ENCODE results near the gene FAN1.

The FAN1 gene

DNA sequence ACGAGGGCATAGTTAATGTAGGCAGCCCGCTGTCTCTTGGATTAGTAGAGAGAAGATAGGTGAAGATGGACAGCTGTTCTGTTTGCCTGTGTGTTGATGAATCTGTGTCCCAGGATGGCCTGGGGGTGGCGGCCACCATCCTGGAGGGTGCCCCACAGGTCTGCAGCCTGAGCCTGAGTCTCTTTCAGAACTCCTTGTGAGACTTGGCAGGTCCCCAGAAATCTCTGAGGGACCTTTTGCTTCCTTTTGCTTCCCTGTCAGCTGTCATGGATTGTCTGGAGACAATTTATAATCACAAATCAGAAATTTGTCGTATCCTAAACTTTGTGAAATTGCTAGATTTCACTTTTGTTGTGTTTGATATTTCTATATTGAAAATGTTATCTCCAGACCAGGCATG, 17.4 kb downstream of the FAN1 start:
- DNase-seq (ENCODE audit: low read depth), result no peak

DNA sequence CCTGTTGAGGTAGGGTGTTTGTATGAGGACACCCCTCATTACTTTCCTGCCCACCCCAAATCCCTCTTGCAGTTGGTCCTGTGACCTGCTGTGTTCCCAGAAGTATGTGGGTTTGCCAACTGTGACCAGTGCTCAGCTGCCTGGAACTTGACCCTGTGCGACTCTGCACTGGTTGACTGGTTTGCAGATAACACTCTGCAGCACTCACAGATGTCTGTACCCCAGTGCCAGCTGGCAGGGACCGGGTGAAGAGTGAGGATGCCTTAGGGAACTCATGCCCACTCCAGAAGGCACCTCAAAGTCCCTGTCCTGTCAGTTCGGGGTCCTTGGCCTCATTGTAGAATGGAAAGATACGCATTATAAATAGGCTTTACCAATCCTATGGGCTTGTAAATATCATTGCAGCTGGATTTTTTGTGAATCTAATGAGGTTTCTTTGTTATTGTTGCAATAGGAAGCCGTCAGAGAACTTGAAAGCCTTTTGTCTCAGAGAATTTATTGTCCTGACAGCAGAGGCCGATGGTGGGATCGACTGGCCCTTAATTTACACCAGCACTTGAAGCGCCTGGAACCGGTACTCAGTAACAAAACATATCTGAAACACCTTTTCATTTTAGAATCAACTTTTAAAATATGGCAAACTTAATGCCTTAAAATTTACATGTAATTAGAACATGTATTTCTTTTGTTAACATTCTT, 18.2 kb downstream of the FAN1 start:
- DNase-seq (ENCODE audit: low read depth), result peak; percentile 6

DNA sequence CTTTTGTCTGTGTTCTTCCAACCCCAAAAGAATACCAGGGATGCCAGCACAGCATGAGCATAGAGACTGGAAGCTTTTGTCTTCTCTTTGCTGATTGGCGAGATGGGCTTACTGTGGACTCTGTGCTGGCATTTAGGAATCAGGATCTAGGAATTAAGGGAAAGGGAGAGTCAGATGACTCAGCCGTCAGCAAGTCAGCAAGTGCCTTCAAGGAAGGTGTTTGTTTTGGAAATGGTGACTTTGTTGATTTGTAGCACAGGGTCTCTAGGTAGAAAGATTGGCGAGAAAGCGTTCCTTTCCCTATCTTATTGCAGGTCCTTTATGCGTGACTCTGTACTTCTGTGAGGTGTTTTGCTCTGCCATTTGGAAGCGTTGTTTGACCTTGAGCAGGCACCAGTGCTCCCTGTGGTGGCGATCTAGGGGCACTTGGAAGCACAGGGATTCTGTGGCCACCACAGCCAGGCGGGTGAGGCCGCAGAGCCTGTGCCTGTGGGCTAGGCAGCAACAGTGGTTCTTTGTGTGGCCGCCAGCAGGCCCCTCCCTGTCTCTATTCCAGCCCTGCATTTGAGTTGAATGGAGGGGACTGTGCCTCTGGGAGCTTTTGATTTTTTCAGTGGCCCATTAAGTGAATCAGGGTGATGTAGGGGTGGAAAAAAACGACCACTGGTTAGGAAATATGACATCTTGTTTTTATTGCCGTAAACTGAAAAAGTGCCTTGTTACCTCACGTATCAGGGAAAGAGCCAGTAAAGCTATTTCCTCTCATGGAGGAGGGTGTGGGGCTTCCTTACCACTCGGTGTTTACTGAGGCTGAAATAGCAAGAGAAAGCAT, 19.0 kb downstream of the FAN1 start:
- DNase-seq (ENCODE audit: low read depth), result peak; percentile 87

DNA sequence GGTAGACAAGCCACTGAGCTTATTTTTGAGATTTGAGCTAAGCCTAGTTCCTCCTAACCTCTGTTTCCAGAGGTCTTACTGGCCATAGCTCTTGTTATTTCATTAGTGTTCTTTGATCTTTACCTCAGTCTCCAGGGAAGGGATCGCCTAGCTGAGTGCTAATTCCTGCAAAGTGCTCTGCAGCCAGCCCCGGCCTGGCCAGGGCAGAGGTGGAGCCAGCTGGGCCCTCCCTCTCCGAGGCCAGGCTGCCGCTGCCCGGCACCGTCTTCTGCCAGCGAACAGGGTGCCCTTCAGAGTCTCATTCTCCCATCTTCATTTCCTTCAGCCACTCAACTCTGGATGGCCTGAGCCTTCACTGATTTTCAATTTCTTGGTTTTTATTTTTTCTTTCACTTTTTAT, 19.7 kb downstream of the FAN1 start:
- no peak for DNase-seq (ENCODE audit: low read depth)

DNA sequence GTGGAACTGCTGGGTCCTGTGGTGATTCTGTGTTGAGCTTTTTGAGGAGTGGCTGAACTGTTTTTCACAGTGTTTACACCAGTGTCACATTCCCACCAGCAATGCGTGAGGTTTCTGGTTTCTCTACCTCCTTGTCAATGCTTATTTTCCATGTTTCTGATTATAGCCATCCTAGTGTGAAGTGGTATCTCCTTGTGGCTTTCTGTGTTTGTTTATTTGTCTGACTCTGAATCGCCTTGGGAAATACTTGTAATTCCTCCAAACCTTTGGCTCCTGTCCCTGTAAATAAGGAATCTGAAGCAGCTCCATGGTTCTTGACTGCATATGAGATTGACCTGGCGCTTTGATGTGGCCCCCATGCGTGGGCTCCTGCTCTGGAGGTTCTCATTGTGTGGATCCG, 20.6 kb downstream of the FAN1 start:
- DNase-seq (ENCODE audit: low read depth), result peak; percentile 89

DNA sequence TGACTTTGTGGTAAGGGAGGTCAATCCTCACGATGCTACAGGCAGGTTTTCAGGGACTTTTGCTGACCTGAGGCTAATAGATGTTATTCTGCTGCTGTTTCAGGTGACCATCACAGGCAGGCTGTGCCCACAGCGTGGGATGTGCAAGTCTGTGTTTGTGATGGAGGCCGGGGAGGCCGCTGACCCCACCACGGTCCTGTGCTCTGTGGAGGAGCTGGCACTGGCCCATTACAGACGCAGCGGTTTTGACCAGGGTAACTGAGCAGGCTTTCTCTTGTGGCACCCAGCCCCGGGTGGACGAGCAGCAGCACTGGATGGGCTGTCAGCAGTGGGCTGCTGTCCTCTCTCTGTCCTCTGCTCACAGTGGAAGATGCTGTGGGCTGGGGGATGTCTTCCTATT, 22.0 kb downstream of the FAN1 start:
- no peak for DNase-seq (ENCODE audit: low read depth)

DNA sequence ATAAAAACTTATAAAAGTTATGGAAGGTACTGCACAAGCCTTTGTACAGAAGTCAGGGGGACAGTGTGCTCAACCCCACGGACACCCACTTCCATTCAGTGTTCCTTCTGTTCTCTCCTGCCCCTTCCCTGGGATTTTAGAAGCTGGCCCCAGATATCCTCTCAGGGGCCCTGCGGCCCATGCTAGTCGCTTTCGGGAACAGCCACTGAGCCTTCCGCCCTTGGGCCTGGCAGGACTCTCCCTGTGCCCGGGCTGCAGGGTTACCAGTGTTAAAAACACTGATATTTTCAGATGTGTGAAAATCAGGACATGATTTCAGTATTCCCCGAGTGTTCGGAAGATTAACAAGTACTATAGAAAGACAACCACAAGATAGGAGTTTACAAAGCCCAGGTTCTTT, 22.4 kb downstream of the FAN1 start:
- no peak for DNase-seq (ENCODE audit: low read depth)

DNA sequence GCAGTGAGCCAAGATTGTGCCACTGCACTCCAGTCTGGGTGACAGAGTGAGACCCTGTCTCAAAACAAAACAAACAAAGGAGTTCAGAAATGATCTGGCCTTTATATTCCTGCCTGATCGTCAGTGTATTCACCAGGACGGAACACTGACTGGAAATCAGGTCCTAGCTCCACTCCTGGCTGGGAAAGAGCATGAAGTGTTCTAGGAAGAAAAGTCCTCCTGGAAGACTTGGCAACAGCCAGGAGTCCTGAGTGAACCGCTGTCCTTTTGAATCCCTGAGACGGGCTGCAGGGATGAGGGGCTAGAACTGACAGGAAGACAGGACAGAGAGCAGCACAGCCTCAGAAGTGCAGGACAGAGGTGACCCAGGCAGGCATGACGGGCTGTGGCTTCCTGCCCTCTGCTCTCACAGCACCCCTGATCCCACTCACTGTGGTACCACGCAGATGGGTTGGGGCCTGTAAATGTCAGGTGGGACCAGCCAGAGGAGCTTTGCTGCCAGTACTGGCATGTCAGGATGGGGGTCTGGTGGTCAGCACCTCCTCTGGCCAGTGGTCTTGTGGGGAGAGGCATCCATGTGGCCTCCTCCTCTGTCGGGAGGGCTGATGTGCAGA, 23.5 kb downstream of the FAN1 start:
- no peak for DNase-seq (ENCODE audit: low read depth)

DNA sequence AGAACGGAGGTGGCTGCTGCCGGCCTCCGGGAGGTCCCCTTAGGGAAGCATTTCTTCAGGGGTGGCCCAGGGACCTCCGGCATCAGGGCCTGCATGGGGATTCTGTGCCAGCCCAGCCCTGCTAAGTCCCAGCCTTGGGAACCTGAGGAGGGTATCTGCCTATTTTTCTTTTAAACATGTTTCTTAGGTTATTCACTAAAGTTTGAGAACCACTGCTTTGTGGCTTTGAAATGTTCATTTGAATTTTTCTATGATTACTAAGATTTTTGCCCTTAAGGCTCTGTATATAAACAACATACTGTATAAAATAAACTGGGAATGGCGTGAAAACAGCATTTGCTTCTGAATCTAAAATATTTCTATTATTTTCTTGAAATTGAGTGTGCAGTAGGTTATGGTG, 24.4 kb downstream of the FAN1 start:
- peak; percentile 40 for DNase-seq (ENCODE audit: low read depth)

DNA sequence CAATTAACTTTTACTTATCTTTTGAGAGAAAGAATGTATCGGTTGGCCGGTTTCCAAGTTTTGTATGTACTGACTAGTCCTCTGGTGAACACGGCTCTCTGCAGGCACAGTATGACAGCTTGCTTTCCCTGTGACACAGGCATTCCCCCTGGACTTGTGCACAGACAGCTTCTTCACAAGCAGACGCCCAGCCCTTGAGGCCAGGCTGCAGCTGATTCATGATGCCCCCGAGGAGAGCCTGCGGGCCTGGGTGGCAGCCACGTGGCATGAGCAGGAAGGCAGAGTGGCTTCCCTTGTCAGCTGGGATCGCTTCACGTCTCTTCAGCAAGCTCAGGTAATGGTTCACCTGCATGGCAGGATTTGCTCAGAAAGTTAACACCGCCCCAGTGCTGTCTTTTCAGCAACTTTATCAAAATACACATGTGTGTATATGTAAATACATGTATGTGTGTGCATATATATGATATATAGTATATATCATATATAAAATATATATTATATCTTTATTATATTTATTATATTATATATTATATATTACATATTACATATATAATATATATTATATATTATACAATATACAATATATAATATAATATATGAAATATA, 25.5 kb downstream of the FAN1 start:
- DNase-seq (ENCODE audit: low read depth), result peak; percentile 14

DNA sequence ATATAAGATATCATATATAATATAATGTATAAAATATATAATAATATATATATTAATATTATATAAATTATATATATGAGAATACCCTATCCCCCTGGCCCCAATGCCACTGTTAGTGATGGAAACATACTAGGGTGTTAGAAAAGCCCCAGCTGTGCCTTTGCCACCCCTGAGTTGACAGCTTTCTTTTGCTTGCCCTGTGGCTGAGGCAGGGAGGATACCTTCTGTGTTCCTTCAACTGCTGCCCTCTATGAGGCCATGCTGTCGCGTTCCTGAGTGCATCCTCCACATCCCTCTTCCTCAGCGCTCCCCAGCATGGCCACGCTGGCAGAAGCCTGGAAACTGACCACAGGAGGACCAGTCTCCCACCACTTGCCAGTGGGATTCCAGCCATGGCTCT, 26.3 kb downstream of the FAN1 start:
- DNase-seq (ENCODE audit: low read depth), result no peak

DNA sequence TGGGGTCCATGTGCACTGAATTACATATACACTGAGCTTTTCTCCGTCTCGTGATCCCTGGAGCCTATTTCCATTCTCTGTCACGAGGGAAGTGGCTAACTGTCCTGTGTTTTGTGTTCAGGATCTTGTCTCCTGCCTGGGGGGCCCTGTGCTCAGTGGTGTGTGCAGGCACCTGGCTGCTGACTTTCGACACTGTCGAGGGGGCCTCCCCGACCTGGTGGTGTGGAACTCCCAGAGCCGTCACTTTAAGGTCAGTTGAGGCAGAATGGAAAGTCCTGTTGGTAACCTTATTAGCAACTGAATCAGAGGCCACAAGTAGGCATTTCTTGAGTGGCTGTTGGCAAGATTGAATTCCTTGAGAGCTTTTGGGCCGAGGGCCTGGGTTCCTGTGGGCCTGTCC, 26.7 kb downstream of the FAN1 start:
- DNase-seq (ENCODE audit: low read depth), result no peak

DNA sequence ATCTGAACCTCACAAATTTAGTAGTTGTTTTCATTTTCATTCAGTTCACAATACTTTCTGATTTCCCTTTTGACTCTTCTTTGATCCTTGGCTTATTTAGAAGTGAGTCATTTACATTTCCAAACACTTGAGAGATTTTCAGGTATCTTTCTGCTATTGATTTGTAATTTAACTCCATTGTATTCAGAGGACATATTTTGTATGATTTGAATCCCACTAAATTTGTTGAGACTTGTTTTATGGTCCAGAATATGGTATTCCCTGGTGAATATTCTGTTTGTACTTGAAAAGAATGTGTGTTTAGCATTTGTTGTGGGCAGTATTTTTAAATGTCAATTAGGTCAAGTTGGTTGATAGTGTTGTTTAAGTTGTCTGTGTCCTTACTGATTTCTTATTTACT, 29.6 kb downstream of the FAN1 start:
- no peak for DNase-seq (ENCODE audit: low read depth)

DNA sequence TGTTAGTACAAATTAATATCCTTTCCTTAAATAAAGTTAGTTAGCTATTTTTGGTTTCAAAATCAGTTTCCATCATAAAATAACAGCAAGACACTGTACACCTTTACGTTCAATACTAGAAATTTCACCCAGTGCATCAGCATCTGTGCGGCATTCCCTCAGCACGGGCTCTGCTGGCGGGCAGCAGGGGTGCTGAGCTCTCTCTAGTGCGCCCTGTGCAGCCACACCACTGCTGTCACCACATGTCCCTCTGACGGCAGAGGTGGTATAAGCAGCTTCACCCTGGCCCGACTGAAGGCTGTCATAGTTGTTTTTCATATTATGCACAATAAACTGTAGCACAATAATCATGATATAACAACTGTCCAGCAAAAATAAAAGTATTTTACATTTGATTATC, 35.4 kb downstream of the FAN1 start:
- no peak for DNase-seq (ENCODE audit: low read depth)

DNA sequence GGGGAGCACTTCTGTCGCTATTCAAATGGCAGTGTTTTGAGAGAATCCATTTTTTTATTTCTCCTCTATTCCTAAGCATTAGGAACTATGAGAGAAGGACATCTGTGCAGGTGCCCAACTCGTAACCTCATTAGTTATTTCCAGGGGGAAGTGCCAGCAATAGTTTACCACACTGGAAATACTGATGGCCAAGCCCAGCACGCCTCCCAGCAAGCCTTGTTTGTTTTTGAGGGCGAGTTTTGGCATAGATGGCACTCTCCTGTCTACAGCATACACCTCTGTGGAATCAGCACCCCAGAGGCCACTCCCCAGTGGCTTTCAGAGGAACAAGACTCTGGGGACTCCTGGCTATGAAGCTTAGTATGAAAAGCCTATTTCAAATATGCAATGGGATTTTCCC, 36.6 kb downstream of the FAN1 start:
- DNase-seq (ENCODE audit: low read depth), result no peak

DNA sequence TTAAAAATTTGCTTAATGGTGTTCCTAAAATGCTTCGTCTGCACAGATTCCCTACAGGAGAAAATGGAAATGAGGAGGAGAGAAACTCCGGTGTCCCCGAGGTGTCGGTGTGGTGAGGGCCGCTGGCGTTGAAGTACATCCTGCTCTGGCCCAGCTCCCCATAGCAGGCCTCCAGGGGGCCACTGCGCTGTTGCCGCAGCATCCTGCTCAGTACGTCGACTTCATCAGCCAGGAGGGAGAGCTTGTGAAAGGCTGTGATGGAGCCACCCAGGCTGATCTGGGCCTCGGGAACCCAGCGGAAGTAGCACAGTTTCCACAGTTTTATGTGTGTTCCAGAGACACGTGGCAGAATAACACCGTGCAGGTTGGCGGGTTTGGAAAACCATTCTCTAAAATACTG, 37.8 kb downstream of the FAN1 start:
- no peak for DNase-seq (ENCODE audit: low read depth)

DNA sequence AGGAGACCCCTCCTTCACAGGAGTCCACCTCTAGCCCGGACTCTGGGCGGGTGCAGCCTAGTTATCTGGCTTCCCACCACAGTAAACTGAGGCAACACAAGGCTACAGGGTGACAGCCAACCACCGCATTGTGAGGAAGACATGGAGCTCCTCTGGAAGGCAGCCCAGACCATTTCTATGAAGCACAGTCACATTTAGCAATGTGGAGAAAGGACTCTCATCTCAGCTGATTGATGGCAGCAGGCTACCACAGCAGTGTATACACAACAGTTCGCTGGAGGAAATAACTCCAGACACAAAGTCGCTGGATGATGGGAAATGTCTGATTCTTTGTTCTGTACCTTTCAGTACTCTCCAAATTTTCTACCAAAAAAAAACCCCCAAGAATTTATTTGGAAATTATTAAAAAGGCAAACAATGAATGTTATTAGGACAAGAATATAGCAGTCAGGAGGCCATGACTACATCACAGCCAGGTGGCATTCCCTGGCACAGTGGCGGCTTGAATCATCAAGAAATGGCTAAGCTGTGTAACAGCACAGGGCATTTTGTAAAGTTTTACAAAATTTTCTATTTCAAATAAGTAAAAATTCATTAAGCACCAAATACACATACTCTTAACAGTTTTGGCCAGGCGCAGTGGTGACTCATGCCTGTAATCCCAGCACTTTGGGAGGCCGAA, 40.1 kb downstream of the FAN1 start:
- DNase-seq (ENCODE audit: low read depth), result peak; percentile 6

DNA sequence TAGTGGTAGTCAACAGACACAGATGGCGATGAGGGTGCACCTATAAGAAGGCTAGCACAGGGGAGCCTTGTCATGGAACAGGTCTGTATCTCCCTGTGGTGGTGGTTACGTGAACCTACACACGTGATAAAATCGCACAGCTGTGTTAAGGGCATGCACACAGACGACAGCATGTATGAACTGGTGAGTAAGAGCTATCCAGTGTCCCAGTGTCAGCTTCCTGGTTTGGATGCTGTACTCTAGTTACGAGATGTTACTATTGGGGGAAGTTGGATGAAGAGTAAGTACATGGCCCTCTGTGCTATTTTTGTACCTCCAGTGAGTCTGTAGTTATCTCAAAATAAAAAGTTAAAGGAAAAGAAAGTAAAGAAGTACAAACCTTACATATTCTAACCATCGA, 49.5 kb downstream of the FAN1 start:
- DNase-seq (ENCODE audit: low read depth), result no peak

DNA sequence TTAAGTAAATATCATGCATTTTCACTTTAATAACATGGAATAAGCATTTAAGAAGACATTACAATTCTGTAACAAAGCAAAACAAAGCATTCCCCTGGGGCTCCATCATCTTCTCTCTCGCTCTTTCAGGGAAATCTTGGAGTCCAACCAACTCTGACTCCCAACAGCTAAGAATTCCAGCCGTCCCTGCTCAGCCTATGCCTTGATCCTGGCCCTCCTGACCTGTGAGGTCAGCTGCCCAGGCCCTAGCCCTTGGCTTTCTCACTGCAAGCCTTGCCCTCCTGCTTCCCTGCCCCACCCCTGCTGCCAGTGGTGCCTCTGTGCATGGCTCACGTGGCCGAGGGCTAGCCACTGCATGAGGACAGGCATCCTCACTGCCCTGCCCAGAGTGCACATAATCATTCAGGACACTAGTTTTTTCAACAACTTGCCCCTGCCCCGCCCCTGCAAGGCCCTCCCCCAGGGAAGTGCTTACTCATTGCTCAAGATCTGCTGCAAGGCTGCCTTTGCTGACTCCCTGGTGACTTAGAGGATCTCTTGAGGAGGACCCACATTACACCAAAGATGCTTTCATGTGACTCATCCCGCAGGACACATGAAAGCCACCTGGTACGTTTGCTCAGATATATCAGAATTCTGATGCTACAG, 50.1 kb downstream of the FAN1 start:
- peak; percentile 94 for DNase-seq (ENCODE audit: low read depth)

DNA sequence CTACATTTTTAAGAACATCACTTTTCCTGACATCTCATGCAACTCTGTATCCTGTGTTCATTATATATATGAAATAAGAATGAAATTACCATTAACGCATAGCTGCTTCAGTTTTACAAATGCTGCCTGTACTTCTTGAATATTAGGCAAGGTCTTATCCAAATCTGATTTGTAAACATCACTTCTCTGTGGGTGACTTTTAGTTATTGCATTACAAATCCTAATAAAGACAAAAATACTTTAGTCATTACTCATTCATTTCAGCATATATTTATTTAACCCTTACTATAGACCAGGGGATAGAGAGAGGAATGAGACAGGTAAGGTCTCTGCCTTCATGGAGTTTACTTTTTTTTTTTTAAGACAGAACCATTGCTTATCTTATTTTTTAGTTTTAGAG, 51.0 kb downstream of the FAN1 start:
- peak; percentile 27 for DNase-seq (ENCODE audit: low read depth)

DNA sequence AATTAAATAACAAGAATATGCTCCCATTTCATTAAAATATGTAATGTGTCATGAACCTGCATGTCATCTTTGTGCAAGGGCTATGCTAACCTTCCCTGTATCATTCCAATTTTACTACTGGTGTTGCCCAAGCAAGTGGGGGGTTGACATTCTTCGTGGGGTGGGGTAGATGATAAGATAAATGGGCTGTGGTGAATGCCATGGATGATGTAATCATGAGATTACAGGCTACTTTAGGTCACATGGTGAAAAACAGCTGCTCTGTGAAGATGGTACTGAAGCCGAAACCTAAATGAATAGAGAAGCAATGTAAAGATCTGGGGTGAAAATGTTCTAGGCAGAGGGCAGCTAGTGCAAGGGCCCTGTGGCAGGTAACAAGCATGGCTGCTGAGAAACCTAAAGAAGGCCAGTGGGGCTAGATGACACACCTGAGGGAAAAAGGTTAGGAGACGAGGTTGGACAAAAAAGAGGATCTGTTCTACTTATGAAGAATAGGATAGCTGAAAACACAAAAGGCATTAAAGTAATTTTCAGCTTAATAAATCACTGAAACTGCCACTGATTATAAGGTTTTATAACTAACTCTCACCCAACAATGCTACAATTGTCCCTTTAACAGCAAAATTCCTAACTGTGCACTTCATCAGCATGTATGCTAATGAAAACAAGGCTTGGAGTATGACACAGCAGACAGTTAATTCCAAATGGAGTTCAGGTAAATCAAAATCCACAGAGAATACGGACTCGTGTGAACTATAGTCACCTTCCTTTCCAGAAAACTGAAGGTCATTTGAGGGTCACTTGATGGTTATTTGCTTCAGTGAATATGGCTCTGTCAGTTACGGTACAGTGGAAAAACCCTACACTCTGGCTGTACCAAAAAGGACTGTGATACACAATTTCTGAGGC, 52.8 kb downstream of the FAN1 start:
- DNase-seq (ENCODE audit: low read depth), result peak; percentile 55
